Activated gamma-delta T cell (primary cell): Measurements from ENCODE around the gene PRKD2.
"Not testable (repeated sequence)": the region's sequence is repeated elsewhere in the genome, so short reads cannot be mapped to it uniquely, and the experiment has no call there.

Experiments
- DNase-seq: peaks from one replicate; lab custom pipeline; 2025; lab: John Stamatoyannopoulos, UW
- total RNA-seq, 2 donors: gene quantifications; one replicate each; lab custom pipeline; 2026; lab: John Stamatoyannopoulos, UW

Gene PRKD2
- 57.7 to 71.9 reads per million in 2 donors for total RNA-seq

GRCh38 chr19:46717034-46717715, at the start of gene PRKD2:
PRKD2 (minus strand) TSS chr19:46717114; CDS start chr19:46716370, 744 bp downstream.
- DNase-seq: peak; percentile 86

- DNase-seq: no peak
These were observed 47.9 kb upstream of the PRKD2 start for GRCh38 chr19:46764817-46765291.

- no peak for DNase-seq
These were observed 45.5 kb upstream of the PRKD2 start for GRCh38 chr19:46762245-46762890.

- no peak for DNase-seq
These were observed 44.5 kb upstream of the PRKD2 start for GRCh38 chr19:46761418-46761831.

GRCh38 chr19:46760897-46761296, 44.0 kb upstream of the PRKD2 start:
- not testable (repeated sequence) for DNase-seq

GRCh38 chr19:46760363-46760762, 43.4 kb upstream of the PRKD2 start:
- DNase-seq: no peak

- DNase-seq: no peak
These were observed 43.0 kb upstream of the PRKD2 start for GRCh38 chr19:46759817-46760333.

- no peak for DNase-seq
These were observed 42.3 kb upstream of the PRKD2 start for GRCh38 chr19:46759206-46759605.

- no peak for DNase-seq
These were observed 39.6 kb upstream of the PRKD2 start for GRCh38 chr19:46756544-46756888.

- DNase-seq: no peak
These were observed 39.1 kb upstream of the PRKD2 start for GRCh38 chr19:46755853-46756543.

GRCh38 chr19:46755077-46755852, 38.4 kb upstream of the PRKD2 start:
- DNase-seq: no peak

- no peak for DNase-seq
These were observed 36.7 kb upstream of the PRKD2 start for GRCh38 chr19:46753420-46754155.

GRCh38 chr19:46748325-46749109, 31.6 kb upstream of the PRKD2 start:
- DNase-seq: no peak

GRCh38 chr19:46746281-46747057, 29.6 kb upstream of the PRKD2 start, which contains the start of gene STRN4:
STRN4 (minus strand) TSS chr19:46746450; CDS start chr19:46746430, 20 bp downstream.
- peak; percentile 49 for DNase-seq

- DNase-seq: no peak
These were observed 28.8 kb upstream of the PRKD2 start, which contains the start of gene FKRP for GRCh38 chr19:46745521-46746280. FKRP (plus strand) TSS chr19:46746057; CDS start chr19:46755451, 9,394 bp downstream.

GRCh38 chr19:46745030-46745429, 28.1 kb upstream of the PRKD2 start:
- DNase-seq: no peak

GRCh38 chr19:46744005-46744691, 27.2 kb upstream of the PRKD2 start:
- DNase-seq: no peak

- DNase-seq: no peak
These were observed 26.1 kb upstream of the PRKD2 start for GRCh38 chr19:46742926-46743480.
